LHCN-M2 (cell line): ENCODE measurements around the gene VCPKMT. TPM values are rescaled to one million over a fixed set of nuclear protein-coding genes. Genes with fewer than 3 reads are reported as not detected.
"Not testable (repeated sequence)": the region's sequence is repeated elsewhere in the genome, so short reads cannot be mapped to it uniquely, and the experiment has no call there.

Source experiments
- DNase-seq: peaks from one replicate; pipeline ENCODE4 v3.0.0-alpha.2; 2012; ENCODE audit warnings: low read depth
- total RNA-seq: library from RNA; depleted of rRNA; stranded (reverse); fragments of >200 nt; gene quantifications from 2 replicates; pipeline ENCODE4 v1.2.3, GENCODE V29; 2014

Gene VCPKMT
- total RNA-seq, 1 experiment from 2014 or later = 8.3 TPM

DNA sequence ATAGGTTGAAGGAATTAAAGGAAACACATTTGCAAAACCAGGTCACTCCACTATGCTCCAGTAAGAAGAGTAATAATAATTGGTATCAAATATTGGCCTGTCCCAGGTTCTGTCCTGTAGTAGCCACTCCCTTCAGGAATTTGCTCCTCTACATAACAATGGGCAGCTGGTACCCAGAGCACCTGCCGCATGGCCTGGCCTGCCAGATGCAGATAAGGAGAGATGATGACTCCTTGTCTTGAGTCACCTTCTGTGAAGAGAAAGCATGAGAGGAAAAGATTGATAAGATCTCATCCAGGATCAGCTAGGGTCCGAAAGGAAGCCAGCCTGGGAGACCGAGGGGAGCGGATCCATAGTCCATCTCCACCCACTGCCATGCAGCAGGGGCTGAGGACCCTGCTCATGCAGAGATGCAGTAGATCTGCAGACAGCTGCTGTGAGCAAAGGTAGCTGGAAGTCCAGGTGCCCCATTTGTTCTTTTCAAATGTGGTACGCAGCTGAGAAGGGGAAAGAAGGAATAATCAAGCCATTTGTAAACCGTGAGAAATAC lies 24.3 kb downstream of the VCPKMT start:
- no peak for DNase-seq

DNA sequence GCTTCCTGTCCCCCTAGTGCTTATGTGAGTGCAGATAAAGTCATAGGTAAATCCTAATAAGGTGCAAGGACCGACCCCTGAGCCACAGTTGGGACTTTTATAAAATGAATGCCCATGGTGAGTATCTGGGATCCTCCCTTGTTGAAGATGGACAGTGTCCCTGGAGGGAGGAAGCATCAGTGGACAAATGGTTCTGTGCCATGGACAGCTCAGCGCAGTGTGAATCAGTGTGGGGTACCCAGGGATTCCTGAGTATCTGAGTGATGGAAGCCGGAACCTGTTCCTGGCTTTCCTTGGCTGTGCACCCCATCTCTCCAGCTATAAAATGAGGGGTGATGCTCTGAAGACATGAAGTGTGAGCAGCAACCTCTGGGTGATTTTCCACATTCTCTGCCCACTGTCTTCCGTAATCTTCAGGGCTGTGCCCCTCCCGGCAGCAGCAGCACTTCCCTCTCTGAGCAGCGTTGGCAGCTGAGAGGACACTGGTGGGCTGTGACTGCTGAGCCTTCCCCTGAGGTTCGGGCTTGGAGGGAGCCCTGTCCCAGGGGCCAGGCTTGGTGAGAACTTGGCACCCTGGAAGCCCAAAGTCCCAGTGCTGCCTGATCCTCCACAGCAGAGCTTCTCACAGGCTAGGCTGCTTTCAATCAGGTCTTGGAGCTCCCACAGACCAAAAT lies 25.0 kb downstream of the VCPKMT start:
- no peak for DNase-seq

DNA sequence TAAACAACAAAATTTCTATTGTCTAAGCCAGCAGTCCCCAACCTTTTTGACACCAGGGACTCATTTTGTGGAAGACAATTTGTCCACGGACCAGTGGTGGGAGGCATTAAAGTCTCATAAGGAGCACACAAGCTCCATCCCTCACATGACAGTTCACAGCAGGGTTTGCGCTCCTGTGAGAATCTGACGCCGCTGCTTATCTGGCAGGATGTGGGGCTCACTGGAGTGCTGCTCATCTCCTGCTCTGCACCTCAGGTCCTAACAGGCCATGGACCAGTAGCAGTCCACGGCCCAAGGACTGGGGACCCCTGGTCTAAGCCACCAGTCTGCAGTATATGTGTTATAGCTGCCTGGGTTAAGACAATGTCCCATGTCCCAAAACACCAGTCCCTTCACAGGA lies 27.2 kb downstream of the VCPKMT start:
- DNase-seq = no peak

DNA sequence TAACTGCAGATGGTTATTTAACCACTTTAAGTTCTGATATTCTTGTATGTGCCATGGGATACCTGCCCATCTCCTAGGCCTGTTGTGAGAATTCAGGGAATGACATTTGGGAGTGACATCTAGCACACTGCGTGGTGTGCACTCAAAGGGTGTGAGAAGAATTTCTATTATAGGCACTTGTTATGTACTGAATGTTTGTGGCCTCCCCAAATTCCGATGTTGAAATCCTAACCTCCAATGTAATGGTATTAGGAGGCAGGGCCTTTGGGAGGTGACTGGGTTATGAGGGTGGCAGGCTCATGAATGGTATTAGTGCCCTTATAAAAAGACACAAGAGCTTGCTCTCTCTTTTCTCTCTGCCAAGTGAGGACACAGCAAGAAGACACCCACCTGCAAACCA lies 27.6 kb downstream of the VCPKMT start:
- no peak for DNase-seq

DNA sequence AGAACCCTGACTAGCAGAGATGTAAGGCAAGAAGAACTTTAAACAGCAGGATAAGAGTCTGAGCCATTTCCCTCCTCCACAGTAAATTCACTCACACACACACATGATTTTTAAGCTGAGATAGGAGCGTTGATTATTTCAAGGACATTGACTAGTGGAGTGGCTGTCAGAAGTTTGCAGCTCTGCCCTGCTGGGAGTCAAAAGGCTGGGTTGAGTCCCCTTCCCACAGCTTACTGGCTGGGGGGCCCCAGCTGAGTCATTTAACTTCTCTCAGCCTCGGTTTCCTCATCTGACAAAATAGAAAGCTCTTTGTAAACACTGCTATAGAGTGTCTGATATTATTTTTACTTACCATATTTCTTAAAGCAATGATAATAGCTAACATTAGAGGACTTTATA lies 28.3 kb downstream of the VCPKMT start:
- DNase-seq = no peak

DNA sequence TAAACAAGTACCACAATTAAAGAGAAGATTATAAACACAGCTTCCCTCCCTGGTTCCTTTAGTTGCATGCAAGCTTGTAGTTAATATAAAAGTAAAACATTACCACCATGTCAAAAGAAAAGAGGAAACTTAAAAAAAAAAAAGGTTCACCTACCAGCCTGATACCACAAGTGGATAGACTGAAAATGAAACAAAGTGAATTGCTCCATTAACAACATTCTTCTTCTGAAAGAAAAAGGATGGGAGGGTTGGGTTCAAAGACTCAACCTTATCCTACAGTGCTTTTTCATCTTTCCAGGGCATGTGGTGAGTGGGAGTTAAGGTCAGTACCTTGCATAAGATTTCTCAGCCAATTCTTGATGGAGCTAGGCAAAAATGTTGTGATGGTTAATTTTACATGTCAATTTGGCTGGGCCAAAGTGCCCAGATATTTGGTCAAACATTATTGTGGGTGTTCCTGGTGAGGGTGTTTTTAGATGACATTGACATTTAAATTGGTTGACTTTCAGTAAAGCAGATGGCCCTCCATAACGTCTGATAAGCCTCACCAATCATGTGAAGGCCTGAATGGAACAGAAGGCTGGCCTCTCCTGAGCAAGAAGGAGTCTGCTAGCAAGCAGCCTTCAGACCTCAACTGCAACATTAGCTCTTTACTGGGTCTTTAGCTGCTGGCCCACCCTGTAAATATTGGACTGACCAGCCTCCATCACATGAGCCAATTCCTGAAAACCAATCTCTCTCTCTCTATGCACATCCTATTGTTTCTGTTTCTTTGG lies 28.8 kb downstream of the VCPKMT start:
- no peak for DNase-seq

GRCh38 chr14:50086321-50086711 lies 30.1 kb downstream of the VCPKMT start:
- no peak for DNase-seq

- DNase-seq = peak; percentile 69
These were observed 30.6 kb downstream of the VCPKMT start for GRCh38 chr14:50085570-50086320.

DNA sequence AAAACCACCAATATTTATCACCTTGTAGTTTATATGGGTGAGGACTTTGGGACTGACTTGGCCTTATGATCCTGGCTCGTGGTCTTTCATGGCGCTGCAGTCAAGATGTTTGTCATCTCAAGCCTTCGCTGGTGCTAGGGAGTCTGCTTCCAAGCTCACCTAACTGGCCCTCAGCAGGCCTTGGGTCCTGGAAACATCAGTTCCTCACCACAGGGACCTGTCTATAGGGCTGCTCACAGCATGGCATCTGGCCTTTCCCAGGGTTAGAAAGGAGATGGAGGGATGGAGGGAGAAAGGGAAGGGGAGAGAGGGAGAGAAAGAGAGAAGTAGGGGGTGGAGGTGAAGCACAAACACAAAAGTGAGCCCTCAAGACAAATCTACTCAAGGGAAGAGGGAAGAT lies 31.7 kb downstream of the VCPKMT start:
- DNase-seq = no peak

- DNase-seq = no peak
These were observed 32.7 kb downstream of the VCPKMT start for GRCh38 chr14:50083467-50084337.

- DNase-seq = no peak
These were observed 33.4 kb downstream of the VCPKMT start for GRCh38 chr14:50082784-50083466.

DNA sequence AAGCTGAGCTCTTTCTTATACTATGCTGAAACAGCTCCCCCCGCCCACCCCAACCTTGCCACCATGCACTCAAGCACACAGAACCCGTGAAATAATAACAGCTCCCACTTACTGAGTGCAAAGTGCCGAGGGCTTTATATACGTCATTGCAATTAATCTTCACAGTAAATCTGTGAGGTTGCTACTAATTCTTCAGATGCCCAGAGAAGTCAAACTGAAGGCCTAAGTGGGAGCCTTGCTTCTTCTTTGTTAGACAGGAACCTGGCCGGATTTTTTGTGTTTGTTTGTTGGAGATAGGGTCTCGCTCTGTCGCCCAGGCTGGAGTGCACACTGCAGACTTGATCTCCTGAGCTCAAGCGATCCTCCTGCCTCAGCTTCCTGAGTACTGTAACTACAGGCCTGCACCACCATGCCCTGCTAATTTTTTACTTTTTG lies 34.0 kb downstream of the VCPKMT start:
- DNase-seq = no peak

GRCh38 chr14:50079103-50079502 lies 37.3 kb downstream of the VCPKMT start:
- not testable (repeated sequence) for DNase-seq

GRCh38 chr14:50073663-50074062 lies 42.7 kb downstream of the VCPKMT start:
- not testable (repeated sequence) for DNase-seq

DNA sequence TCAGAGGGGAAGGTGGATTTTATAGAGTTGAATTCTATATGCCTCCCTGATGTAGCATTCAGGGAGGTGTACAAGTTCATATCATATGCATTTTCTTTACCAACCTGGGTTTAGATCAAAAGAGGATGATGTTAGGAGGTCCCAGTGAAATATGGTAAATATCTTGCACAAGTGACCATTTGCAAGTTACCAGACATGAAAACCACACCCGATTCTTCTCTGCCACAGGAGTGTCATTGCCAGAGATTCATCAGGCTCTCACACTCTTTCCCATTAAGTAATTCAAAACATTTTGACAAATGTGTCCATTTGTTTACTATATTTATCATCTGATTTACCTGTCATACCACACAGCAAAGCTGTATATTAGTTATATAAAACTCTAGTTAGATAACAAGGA lies 44.0 kb downstream of the VCPKMT start:
- no peak for DNase-seq

DNA sequence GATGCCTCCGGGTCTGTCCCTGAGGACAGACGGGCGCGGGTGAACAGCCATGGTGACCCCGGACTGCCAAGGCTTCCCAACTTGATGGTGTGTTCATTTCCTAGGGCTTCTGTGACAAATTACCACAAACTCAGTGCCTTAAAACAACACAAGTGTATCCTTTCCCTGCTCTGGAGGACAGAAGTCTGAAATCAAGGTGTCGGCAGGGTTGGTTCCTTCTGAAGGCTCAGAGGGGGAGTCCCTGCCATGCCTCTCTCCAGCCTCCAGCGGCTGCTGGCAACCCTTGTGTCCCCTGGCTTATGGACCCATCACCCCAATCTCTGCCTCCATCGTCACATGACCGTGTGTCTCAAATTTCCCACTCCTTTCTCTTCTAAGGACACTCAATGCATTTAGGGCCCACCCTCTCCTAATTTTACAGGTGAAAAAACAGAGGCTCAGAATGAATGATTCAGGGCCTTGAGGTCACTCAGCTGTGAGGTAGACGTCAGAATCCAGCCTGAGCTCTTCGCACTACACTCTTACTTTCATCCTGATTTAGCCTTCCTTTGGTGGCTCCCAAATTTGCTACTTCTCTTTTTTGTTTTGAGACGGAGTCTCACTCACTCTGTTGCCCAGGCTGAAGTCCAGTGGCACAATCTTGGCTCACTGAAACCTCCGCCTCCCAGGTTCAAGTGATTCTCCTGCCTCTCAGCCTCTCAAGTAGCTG lies 45.4 kb downstream of the VCPKMT start:
- DNase-seq = no peak

DNA sequence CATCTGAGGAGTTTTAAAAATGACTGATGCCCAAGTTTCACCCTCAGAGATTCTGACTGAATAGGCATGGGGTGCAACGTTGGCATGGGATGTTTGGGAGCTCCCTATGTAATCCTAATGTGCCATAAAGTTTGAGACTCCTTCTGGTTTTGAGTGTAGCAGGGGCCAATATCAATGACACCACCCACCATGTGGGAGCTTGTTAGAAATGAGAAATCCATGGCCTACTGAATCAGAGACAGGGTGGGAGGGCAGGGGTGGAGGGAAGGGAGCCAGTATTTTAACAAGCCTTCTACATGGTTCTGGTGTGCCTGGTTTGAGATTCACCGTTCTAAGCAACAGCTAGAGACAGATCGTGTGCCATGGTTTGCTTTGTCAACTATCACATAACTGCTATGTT lies 46.1 kb downstream of the VCPKMT start:
- DNase-seq = no peak

- DNase-seq = no peak
These were observed 47.0 kb downstream of the VCPKMT start for GRCh38 chr14:50069325-50069724.

- DNase-seq = no peak
These were observed 47.9 kb downstream of the VCPKMT start for GRCh38 chr14:50068496-50068895.
